Stimulated activated CD8-positive, alpha-beta memory T cell treated with anti-CD3 and anti-CD28 coated beads, Interleukin-15, amount 100 ng/mL, for 1 hour (primary cell): ENCODE data around the gene TP53TG5.

Experiments used
- DNase-seq: peaks from one replicate; pipeline ENCODE4 v3.0.0-alpha.2; 2020; ENCODE audit warnings: low read depth

Gene TP53TG5

GRCh38 chr20:45323731-45324130 lies 54.4 kb downstream of the TP53TG5 start:
- no peak for DNase-seq

- no peak for DNase-seq
These were observed 55.2 kb downstream of the TP53TG5 start for GRCh38 chr20:45322952-45323383.
